NCI-H146 treated with DMSO at 0.1 percent for 48 hours (cell line): ENCODE data around the gene EFNA1.
"Not testable (repeated sequence)": the region's sequence is repeated elsewhere in the genome, so short reads cannot be mapped to it uniquely, and the experiment has no call there.

ENCODE experiments used
- DNase-seq: peaks from one replicate; lab custom pipeline; 2025; ENCODE audit not compliant: unreplicated experiment; lab: John Stamatoyannopoulos, UW

EFNA1 gene

DNA sequence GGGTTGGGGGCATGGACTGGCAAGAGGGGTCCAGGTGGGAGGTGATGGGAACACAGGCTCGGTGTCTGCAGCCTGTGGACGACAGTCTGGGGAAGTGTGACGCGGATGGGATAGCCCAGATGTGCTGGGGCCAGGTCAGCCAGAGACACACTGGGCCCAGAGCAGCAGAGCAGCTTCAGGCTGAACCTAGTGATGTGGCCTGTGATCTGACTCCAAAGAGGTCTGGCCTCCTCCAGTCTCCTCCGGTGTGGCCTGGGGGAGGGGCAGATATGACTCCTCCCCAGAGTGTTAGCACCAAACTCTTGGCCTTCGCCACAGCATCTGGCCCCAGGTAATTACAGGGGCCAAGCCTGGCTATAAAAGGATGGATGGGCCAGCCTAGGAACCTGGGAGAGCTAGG is 35.5 kb upstream of the EFNA1 start:
- DNase-seq: no peak

DNA sequence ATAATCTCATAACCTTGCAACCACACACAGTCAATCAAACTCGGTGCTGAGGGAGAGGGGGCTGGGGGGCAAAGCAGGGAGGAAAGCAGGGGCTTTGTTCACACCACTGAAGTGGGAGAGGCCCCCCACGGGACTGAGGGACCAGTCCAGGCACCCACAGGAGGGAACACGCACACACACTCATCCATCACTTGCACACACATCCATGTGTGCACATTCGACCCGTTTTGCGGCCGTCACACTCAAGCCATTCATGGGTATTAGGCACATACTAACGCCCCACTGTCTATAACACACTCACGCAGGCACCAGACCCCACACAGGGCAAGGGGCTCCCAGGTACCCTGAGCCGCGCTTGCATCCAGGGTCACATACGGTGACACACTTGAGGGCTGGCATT is 35.0 kb upstream of the EFNA1 start:
- no peak for DNase-seq

DNA sequence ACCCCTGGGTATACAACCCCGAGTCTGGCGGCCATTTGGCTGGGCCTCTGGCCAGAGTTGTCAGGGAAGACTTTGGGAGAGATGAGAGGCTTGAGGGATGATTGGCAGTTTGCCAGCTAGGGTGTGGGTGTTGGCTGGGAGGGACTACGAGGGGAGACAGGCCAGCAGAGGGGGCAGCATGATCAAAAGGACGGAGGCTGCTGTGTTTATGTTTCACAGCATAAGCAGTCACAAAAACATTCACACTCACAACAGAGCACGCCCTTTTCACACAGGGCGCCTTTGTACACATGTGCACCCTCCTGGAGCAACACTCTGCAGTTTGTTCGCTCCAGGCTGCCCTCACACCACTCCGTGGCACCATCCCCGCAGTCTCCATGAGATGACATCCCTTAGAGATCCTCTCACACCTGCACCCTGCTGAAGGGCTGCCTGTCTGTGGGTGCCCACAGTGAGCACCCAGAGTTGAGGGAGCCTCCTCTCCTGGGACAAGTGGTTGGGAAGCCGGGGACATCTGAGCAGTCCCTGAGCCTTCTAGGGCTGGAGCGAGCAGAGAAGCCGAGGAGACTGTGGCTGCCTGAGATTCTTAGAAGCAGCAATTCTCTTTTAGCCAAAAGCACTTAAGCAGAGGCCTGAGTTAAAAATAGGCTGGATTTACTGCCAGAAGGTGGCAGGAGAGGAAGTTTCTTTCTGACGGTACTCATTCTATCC is 33.6 kb upstream of the EFNA1 start:
- peak; percentile 23 for DNase-seq

DNA sequence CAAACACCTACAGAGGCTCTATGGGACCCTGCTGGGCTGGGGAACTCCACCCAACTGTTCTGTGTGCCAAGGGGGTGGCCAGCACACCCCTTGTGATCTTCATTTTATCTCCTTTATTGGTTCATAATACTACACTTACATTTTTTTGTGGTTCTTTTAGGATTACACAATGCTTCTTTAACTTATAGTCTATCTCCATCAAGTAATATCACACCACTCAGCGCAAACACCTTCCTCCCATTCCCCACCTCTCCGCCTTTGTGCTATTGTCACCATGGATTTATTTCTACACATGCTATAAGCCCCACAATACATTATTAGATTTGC is 33.1 kb upstream of the EFNA1 start:
- DNase-seq: no peak

DNA sequence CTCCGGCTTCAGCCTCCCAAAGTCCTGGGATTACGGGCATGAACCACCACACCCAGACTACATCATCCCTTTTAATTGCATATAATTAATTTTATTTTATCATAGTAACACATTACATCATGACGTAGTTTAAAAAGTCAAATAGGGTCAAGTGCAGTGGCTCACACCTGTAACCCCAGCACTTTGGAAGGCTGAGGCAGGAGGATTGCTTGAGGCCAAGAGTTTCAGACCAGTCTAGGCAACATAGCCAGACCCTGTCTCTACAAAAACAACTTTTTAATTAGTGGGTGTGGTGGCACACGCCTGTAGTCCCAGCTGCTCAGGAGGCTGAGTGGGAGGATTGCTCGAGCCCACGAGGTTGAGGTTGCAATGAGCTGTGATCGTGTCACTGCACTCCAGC is 28.3 kb upstream of the EFNA1 start:
- DNase-seq: no peak

DNA sequence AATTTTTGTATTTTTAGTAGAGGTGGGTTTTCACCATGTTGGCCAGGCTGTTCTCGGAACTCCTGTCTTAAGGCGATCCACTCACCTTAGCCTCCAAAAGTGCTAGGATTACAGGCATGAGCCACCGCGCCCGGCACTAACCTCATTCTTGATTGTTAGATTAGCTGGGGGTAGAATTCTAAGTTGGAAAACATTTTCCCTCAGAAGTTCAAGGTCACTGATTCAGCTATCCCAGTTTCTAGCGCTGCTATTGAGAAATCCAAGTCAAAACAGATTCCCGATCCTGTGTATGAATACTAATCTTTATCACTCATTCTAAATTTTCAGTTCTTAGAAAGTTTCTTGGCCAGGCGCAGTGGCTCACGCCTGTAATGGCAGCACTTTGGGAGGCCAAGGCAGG is 24.4 kb upstream of the EFNA1 start:
- DNase-seq: no peak

DNA sequence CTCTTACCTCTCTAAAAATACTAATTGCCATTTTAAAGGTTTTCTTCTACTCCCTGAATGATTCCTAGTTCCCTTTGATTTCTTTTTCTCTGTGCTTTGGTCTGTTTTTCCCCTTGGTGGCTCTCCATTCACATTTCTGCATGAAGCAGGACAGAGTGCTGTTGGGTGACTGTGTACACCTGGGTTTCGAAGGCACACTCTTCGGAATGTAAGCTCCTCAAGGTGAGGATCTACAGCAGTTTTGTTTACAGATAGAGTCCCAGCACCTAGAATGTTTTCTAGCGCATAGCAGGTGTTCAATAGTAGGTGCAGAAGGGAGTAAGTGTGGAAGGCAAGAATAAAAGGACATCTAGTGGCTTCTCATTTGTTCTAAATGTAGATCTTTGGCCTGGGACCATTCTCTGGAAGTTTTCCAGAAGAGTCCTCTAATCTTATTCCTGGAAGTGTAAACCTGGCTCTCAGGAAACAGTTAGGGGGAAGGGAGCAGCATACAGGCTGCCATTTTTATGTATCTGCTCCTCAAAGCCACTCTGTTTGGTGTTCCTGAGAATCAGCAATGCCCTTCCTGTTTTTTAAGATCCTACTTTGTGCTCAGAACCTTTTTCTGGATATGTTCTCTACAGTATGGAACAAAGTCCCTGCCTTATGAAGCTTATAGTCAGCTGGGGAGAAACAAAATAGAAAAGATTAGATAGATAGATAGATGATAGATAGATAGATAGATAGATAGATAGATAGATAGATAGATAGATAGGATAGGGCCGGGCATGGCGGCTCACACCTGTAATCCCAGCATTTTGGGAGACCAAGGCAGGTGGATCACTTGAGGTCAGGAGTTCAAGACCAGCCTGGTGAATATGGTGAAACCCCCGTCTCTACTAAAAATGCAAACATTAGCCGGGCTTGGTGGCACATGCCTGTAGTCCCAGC is 22.8 kb upstream of the EFNA1 start:
- DNase-seq: no peak

DNA sequence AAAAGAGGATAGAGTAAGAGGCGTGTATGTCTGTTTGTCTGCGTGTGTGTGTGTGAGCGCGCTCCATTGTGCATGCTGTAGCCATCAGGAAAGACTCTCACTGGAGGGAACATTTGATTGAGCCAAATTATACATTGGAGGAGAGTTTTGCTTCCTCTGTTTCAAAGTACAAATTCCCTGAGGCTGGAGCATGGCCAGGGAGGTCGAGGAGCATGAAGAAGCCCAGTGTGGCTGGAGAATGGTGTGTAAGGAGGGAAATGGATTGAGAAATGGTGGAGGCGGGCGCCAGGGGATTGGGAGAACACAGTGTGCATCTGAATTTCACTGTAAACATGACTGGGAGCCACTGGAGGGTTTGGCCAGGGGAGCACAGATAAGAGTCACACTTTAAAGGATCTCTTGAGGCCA is 22.1 kb upstream of the EFNA1 start:
- DNase-seq: no peak

DNA sequence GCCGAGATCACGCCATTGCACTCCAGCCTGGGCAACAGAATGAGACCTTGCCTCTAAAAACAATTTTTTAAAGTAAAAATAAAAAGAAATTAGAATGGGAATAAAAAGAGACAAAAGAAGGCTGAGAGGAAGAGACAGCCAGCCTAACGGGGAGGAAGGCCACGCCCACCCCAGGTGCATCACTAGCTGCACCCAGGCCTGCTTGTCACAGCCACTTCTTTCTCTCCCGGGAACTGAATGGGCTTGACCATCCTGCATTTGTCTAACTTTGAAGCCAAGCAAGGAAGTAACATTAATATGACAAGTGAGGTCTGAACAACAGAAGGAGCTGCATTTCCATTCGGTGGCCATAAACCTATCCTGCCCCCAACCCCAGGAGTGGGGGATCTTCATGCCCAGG is 20.8 kb upstream of the EFNA1 start:
- DNase-seq: no peak

DNA sequence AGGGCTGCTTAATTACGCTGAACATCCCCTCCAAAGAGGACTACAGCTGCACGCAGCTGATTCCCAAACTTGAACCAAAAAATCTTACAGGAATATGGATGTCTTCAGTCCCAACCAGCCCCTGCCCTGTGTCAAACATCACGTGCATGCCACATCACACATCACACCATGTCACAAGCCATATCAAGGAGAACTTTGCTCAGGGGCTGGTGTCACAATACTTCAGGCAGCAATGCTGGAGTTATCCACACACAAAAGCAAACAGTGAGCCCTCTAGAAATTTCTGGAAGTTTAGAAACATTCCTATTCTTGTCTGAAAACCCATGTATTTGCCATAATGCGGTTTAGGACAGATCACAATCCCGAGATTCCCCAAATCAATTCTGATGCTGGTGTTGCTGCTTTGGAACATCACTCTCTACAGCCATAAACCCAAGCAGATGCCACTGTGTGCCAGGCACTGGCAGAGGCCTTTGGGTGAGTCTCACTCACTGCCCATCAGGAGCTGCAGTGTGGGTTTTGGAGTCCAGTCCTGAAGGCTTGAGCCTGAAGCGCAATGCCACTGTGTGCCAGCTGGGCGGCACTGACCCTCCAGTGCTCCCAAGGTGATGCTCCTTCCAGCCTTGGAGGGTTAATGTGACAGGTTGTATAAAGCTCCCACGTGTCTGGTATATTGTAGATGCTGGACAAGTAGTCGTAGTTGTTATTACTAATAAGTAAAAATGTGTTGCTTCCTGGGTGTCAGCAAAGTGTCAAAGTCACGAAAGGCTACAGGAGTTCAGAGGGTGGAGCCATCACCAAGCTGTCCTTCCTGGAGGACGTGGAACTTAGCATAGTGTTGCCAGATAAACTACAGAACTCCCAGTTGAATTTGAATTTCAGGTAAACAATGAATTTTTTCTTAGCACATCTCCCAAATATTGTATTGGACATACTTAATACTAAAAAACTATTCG is 20.1 kb upstream of the EFNA1 start:
- DNase-seq: no peak

DNA sequence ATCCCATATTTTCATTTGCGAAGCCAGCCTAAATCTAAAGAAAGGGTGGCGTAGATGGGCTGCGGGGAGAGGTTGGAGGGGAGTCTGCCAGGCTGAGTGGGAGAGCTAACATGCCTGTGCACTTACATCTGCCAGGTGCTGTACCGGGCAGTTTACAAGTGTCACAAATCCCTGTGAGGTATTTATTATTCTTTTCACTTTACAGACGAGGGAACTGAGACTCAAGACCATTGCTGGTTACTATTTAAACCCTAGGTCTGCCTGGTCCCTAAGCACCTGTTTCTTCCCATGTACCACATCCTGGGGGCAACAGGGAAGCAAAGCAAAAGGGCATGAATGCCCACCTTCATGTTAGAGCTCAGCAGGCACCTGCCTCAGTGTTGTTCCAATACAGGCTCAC is 19.4 kb upstream of the EFNA1 start:
- DNase-seq: no peak

DNA sequence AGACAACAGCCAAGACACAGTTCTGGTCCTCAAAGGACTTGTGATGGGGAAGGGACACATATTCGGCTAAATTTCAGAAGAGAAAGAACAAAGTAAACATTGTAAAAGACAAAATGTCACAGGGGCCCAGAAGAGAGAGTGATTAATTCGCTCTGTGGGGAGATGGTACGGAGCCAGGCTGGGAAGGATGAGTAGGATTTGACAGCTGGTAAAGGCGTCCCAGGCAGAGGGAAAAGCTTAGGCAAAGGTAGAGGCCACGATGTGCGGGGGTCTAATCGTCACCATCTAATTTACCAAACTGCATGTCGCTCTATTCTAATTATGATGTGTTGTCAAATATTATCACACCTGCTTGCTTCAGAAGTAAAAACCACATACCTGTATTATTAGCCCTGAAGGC is 17.3 kb upstream of the EFNA1 start:
- no peak for DNase-seq

DNA sequence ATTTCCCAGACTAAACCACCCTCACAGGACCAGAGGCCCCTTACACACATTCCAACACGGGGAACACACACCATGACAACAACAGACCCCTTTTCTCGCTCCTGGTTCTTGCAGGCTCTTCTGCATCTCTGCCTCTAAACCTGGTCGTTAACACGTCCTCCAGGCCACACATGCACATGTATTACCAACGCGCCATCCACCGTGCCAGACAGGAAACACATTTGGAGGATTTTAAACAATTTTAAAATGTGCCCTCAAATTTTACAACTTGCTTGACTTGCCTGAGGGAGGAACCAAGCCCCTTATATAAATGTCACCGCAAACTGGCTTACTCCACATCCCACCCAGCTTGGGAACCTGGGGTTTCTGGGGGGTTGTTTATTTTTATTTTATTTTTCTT is 16.9 kb upstream of the EFNA1 start:
- DNase-seq: no peak

DNA sequence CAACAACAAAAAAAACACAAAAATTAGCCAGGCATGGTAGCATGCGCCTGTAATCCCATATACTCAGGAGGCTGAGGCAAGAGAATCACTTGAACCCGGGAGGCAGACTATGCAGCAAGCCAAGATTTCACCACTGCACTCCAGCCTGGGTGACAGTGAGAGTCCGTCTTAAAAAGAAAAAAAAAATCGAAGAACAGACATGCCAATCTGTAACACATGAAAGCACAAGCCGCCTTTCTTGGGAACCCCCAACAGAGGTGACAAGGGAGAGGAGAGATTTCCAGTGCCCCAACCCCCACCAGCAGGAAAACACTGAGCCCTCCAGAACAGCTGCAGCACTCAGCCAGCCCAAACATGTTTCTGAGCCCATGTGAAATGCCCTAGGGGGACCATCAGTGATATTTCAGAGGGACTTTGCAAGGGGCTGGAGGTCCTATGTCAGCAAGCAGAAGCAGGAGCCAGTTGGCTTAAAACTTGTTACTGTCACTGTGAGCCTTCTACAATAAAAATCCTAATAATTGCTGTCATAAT is 14.2 kb upstream of the EFNA1 start:
- no peak for DNase-seq

DNA sequence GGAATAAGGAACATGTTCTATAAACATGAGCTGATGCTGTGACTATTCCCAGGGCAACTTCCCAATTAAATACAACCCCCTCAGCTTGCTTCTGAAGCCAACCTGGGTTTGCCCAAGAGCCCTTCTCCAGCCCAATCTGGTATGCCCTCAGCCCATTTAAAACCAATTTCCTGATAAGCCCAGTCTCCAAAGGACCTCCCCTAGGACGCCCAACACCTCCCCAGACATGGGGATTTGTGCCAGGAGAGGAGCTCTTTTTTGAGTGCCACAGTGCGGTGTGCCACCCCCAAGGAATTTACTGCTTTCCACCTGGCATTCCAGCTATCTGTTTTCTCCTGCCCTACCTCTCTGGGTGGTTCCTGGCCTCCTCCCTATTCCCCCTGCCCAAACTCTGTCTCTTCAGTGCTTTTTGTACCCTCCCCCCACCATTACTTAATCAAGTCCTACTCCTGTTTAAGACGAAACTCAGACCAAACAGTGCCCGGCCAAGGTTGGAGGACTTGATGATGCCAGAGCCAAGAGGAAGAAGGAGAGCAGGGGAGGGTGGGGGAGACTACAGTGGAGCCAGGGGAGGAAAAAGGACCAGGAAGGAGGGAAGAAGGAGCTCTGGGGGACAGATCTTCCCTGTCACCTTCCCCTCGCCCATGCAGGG is 11.4 kb upstream of the EFNA1 start:
- DNase-seq: no peak

DNA sequence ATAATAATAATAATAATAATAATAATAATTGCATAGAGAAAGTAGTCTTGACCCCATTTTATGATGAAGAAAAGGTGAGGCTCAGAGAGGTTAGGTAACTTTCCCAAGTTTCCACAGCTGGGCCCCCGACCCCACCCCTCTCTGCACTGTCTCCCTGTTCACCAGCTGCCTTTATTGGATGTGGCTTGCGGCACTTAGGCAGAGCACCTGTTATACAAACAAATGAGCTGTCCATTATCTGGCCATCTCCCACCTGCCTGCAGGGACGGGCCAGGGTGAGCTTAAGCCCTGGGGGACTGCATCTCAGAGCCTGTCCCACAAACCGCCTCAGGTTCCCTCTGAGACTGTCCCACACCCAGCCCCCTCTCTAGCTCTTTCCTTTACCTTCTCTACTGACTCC is 10.1 kb upstream of the EFNA1 start:
- DNase-seq: peak; percentile 70

DNA sequence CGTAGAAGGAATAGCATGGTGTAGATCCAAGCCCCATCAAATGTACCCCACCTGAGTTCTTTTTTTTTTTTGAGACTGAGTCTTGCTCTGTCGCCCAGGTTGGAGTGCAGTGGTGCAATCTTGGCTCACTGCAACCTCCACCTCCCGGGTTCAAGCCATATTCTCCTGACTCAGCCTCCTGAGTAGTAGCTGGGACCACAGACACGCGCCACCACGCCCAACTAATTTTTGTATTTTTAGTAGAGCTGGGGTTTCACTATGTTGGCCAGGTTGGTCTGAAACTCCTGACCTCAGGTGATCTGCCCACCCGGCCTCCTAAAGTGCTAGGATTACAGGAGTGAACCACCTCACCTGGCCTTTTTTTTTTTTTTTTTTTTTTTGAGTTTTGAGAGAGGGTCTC is 9.6 kb upstream of the EFNA1 start:
- DNase-seq: not testable (repeated sequence)

DNA sequence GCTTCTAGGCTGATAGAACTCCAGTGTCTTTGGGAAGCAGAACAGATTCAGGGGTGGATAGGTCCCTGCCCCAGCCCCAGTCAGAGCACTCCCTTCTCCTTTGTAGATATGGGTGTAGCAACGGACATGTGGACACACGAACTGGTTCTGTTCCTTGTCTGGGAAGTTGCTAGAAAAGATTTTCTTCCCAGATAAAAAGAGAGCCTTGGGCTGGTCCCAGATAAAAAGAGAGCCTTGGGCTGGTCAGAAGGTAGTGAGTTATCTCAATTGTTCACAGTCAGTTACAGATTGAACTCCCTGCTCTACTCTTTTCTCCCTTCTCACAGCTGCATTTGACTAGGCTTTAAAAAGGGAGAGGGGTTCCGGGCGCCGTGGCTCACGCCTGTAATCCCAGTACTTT is 7.4 kb upstream of the EFNA1 start:
- DNase-seq: no peak

DNA sequence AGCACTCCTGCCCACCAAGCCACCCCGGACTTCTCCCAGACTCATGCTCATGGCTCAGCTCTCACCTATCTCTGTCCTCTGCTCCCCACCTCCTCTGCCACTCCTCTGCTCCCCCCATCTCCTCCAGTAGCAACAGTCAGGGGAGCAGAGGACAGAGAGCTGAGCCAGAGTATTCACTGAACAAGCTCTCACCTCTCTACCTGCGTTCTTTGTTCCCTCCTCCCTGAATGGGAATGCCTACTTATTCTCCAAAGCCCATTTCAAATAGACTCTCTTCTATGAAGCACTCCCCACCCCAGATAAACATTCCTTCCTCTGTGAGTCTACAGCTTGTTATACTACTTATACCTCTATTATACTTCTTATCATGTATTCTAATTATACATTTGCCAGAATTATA is 6.4 kb upstream of the EFNA1 start:
- no peak for DNase-seq

DNA sequence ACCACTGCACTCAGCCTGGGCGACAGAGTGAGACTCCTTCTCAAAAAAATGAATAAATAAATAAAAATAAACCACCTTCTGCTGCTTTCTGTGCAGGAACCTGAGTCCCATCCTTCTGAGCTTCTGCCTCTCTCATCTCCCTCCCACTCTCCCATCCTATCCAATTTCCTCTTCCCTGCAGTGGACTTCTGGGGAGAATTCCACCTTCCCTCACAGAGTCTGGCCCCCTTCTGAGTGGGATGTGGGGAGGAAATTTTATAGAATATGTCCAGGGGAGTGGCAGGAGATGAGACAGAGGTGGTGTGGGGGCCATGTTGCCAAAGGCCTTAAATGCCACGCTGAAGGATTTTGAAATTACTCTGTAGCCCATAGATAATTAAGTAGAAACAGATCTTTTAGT is 5.4 kb upstream of the EFNA1 start:
- no peak for DNase-seq

DNA sequence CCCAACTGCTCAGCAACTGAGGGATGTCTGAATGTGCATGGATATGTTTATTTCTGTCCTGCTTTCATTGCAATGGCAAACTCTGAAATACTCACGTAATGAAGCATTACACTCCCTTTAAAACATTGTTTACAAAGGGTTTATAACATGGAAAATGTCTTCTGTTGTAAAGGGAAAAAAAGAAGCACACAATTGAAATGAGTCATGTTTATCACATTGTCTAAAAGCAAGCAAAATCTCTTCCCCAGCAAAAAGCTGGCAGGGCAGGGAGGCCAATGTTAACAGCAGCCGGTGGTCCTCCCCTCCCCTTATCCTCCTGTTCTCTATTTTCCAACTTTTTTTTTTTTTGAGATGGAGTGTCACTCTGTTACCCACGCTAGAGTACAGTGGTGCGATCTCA is 3.9 kb upstream of the EFNA1 start:
- no peak for DNase-seq
